Karpas-422 (cell line): ENCODE data around the gene LRRK1. TPM values are rescaled to one million over a fixed set of nuclear protein-coding genes. Genes with fewer than 3 reads are reported as not detected.

ENCODE experiments used
- DNase-seq: peaks from one replicate; pipeline ENCODE4 v3.0.0-alpha.2; 2015
- H2AFZ ChIP-seq: fragments of 200-600 bp; sonication (generic); 2 replicates; pipeline ENCODE4 v1.6.1; 2014; ENCODE audit warnings: antibody characterized with exemption, low read length, mixed read lengths
- H3K27ac ChIP-seq: fragments of 200-600 bp; sonication (generic); 2 replicates; pipeline ENCODE4 v1.5.1; 2014; ENCODE audit warnings: mild to moderate bottlenecking, low read length, moderate library complexity
- H3K27me3 ChIP-seq: fragments of 200-600 bp; sonication (generic); 2 replicates; pipeline ENCODE4 v1.6.1; 2014; ENCODE audit warnings: low read length, mixed read lengths
- H3K36me3 ChIP-seq: fragments of 200-600 bp; sonication (generic); 2 replicates; pipeline ENCODE4 v1.6.1; 2014; ENCODE audit warnings: low read length, mixed read lengths; ENCODE audit not compliant: insufficient read depth
- H3K4me1 ChIP-seq: fragments of 200-600 bp; sonication (generic); 2 replicates; pipeline ENCODE4 v1.6.1; 2014; ENCODE audit warnings: mild to moderate bottlenecking, low read length, mixed read lengths
- H3K4me2 ChIP-seq: fragments of 200-600 bp; sonication (generic); 2 replicates; pipeline ENCODE4 v1.6.1; 2014; ENCODE audit warnings: low read length, low read depth, mild to moderate bottlenecking; ENCODE audit not compliant: poor library complexity, severe bottlenecking
- H3K4me3 ChIP-seq: fragments of 200-600 bp; sonication (generic); 2 replicates; pipeline ENCODE4 v1.5.1; 2014; ENCODE audit warnings: mild to moderate bottlenecking, antibody characterized with exemption, low read length, mixed read lengths
- H3K79me2 ChIP-seq: fragments of 200-600 bp; sonication (generic); 2 replicates; pipeline ENCODE4 v1.6.1; 2014; ENCODE audit warnings: mild to moderate bottlenecking, low read length, mixed read lengths
- H3K9ac ChIP-seq: fragments of 200-600 bp; sonication (generic); 2 replicates; pipeline ENCODE4 v1.6.0; 2014; ENCODE audit warnings: low read length
- H3K9me2 ChIP-seq: fragments of 200-600 bp; sonication (generic), shearing (Covaris generic); replicated peaks from 2 replicates; pipeline ENCODE4 v1.6.0; 2014; ENCODE audit warnings: mild to moderate bottlenecking, low read length, moderate library complexity; ENCODE audit not compliant: insufficient read depth
- H3K9me3 ChIP-seq: fragments of 300-700, 200-600 bp; sonication (generic); 2 replicates; pipeline ENCODE4 v1.6.1; 2014; ENCODE audit warnings: low read length, mixed read lengths
- H4K20me1 ChIP-seq: fragments of 200-600 bp; sonication (generic); 2 replicates; pipeline ENCODE4 v1.6.1; 2014; ENCODE audit warnings: mild to moderate bottlenecking, antibody characterized with exemption, low read length, low read depth; ENCODE audit not compliant: insufficient read depth
- total RNA-seq: library from RNA; depleted of rRNA; stranded (reverse); fragments of >200 nt; shearing (Covaris generic); gene quantifications from 2 replicates; pipeline ENCODE4 v1.2.3, GENCODE V29; 2014; ENCODE audit warnings: low replicate concordance; rRNA removed

LRRK1 gene
- total RNA-seq = 46.6 and 87.3 TPM in 2 replicates

- H3K4me1 ChIP-seq = peaks cover 61% of the 10 kb centered on the region
- H3K36me3 ChIP-seq = peaks cover 54% of the 10 kb centered on the region
- peak within 1 kb of the TSS; percentile 98 for H3K27ac ChIP-seq
Observed at GRCh38 chr15:100918690-100919480, at the start of gene LRRK1. TSS of gene LRRK1 (plus strand) at chr15:100919357. CDS start at chr15:100924633, 5,276 bp downstream.

GRCh38 chr15:100873029-100873677 is 46.0 kb upstream of the LRRK1 start:
- Histone ChIP-seq H3K27ac (no peak overlapping the region), H3K27me3 (no peaks in the 10 kb centered on the region), H3K4me1 (no peaks in the 10 kb centered on the region), H3K79me2 (no peaks in the 10 kb centered on the region), H3K36me3 (no peaks in the 10 kb centered on the region), H3K4me3 (no peak overlapping the region), H3K9me3 (peaks cover 5% of the 10 kb centered on the region; the same call in 1 of the 2 replicates), H4K20me1 (no peaks in the 10 kb centered on the region), H3K9ac (no peak overlapping the region), H2AFZ (no peak overlapping the region), H3K9me2 (no peaks in the 10 kb centered on the region), H3K4me2 (no peak overlapping the region)
- DNase-seq = peak; percentile 86

More at GRCh38 chr15:100918690-100919480, at the start of gene LRRK1:
- Histone ChIP-seq H4K20me1 (peaks cover 26% of the 10 kb centered on the region; the same call in 1 of the 2 replicates), H3K9ac (peak within 1 kb of the TSS; percentile 96), H3K4me2 (peak within 1 kb of the TSS; percentile 90), H3K79me2 (peaks cover 52% of the 10 kb centered on the region), H3K4me3 (peak within 1 kb of the TSS; percentile 89), H3K27me3 (no peaks in the 10 kb centered on the region), H2AFZ (0 out of 2 replicates have a peak within 1 kb of the TSS, but pooled peaks have one; percentile 9), H3K9me2 (no peaks in the 10 kb centered on the region), H3K9me3 (no peaks in the 10 kb centered on the region)
- DNase-seq = peak; percentile 91

- Histone ChIP-seq H3K4me2 (no peak overlapping the region), H4K20me1 (no peaks in the 10 kb centered on the region), H3K9me2 (no peaks in the 10 kb centered on the region), H3K9ac (no peak overlapping the region), H3K36me3 (no peaks in the 10 kb centered on the region), H2AFZ (no peak overlapping the region), H3K27ac (no peak overlapping the region), H3K4me1 (no peaks in the 10 kb centered on the region), H3K4me3 (no peak overlapping the region), H3K27me3 (no peaks in the 10 kb centered on the region), H3K9me3 (no peaks in the 10 kb centered on the region), H3K79me2 (no peaks in the 10 kb centered on the region)
- DNase-seq = no peak
Observed at GRCh38 chr15:100875495-100875894, 43.7 kb upstream of the LRRK1 start.

- H3K27ac ChIP-seq = no peak overlapping the region
- H3K4me1 ChIP-seq = no peaks in the 10 kb centered on the region
- no peaks in the 10 kb centered on the region for H3K36me3 ChIP-seq
Observed at GRCh38 chr15:100875976-100876375, 43.2 kb upstream of the LRRK1 start.

GRCh38 chr15:100877551-100877950 is 41.6 kb upstream of the LRRK1 start:
- Histone ChIP-seq H3K27ac (no peak overlapping the region), H4K20me1 (no peaks in the 10 kb centered on the region), H3K4me3 (no peak overlapping the region), H3K4me1 (no peaks in the 10 kb centered on the region), H3K27me3 (no peaks in the 10 kb centered on the region), H3K79me2 (no peaks in the 10 kb centered on the region), H3K9ac (no peak overlapping the region), H2AFZ (no peak overlapping the region), H3K9me3 (no peaks in the 10 kb centered on the region), H3K4me2 (no peak overlapping the region), H3K9me2 (no peaks in the 10 kb centered on the region), H3K36me3 (no peaks in the 10 kb centered on the region)
- DNase-seq = no peak

More at GRCh38 chr15:100875976-100876375, 43.2 kb upstream of the LRRK1 start:
- no peaks in the 10 kb centered on the region for H3K79me2 ChIP-seq
- no peak overlapping the region for H2AFZ ChIP-seq
- H3K4me2 ChIP-seq = no peak overlapping the region
- H3K9me2 ChIP-seq = no peaks in the 10 kb centered on the region
- H3K4me3 ChIP-seq = no peak overlapping the region
- no peaks in the 10 kb centered on the region for H4K20me1 ChIP-seq
- no peaks in the 10 kb centered on the region for H3K9me3 ChIP-seq
- DNase-seq = no peak
- H3K9ac ChIP-seq = no peak overlapping the region
- no peaks in the 10 kb centered on the region for H3K27me3 ChIP-seq

- Histone ChIP-seq H3K27me3 (no peaks in the 10 kb centered on the region), H3K9ac (no peak overlapping the region), H2AFZ (no peak overlapping the region), H3K4me1 (no peaks in the 10 kb centered on the region), H3K4me3 (no peak overlapping the region), H3K79me2 (no peaks in the 10 kb centered on the region), H3K9me3 (no peaks in the 10 kb centered on the region), H4K20me1 (no peaks in the 10 kb centered on the region), H3K9me2 (no peaks in the 10 kb centered on the region), H3K36me3 (no peaks in the 10 kb centered on the region), H3K4me2 (no peak overlapping the region), H3K27ac (no peak overlapping the region)
- no peak for DNase-seq
Observed at GRCh38 chr15:100878130-100878529, 41.0 kb upstream of the LRRK1 start.

GRCh38 chr15:100878648-100879047 is 40.5 kb upstream of the LRRK1 start:
- Histone ChIP-seq H3K36me3 (no peaks in the 10 kb centered on the region), H3K9me3 (no peaks in the 10 kb centered on the region), H4K20me1 (no peaks in the 10 kb centered on the region), H3K4me1 (no peaks in the 10 kb centered on the region), H2AFZ (no peak overlapping the region), H3K4me3 (no peak overlapping the region), H3K9me2 (no peaks in the 10 kb centered on the region), H3K4me2 (no peak overlapping the region), H3K27me3 (no peaks in the 10 kb centered on the region), H3K79me2 (no peaks in the 10 kb centered on the region), H3K27ac (no peak overlapping the region), H3K9ac (no peak overlapping the region)
- no peak for DNase-seq

- no peaks in the 10 kb centered on the region for H3K9me2 ChIP-seq
- no peaks in the 10 kb centered on the region for H3K27me3 ChIP-seq
- no peak for DNase-seq
- no peak overlapping the region for H3K4me2 ChIP-seq
- H2AFZ ChIP-seq = no peak overlapping the region
- no peaks in the 10 kb centered on the region for H3K79me2 ChIP-seq
- H4K20me1 ChIP-seq = no peaks in the 10 kb centered on the region
- H3K4me3 ChIP-seq = no peak overlapping the region
- H3K36me3 ChIP-seq = no peaks in the 10 kb centered on the region
- H3K4me1 ChIP-seq = no peaks in the 10 kb centered on the region
- H3K9me3 ChIP-seq = no peaks in the 10 kb centered on the region
- no peak overlapping the region for H3K9ac ChIP-seq
- H3K27ac ChIP-seq = no peak overlapping the region
Observed at GRCh38 chr15:100879061-100879463, 40.1 kb upstream of the LRRK1 start.
